HUES48 (cell line): ENCODE measurements around the gene C17orf107.
"Not testable (repeated sequence)": the region's sequence is repeated elsewhere in the genome, so short reads cannot be mapped to it uniquely, and the experiment has no call there.

Experiments used
- H3K27ac ChIP-seq: one replicate; pipeline ENCODE4 v1.7.0; 2013; ENCODE audit warnings: low read depth, low read length, inconsistent platforms
- H3K27me3 ChIP-seq: 2 replicates; pipeline ENCODE4 v1.6.1; 2013; ENCODE audit warnings: mild to moderate bottlenecking, low read length; ENCODE audit not compliant: control insufficient read depth, insufficient read depth
- H3K36me3 ChIP-seq: 2 replicates; pipeline ENCODE4 v1.6.1; 2013; ENCODE audit warnings: low read length; ENCODE audit not compliant: control insufficient read depth, insufficient read depth
- H3K4me1 ChIP-seq: 2 replicates; pipeline ENCODE4 v1.6.1; 2013; ENCODE audit warnings: mild to moderate bottlenecking, low read length; ENCODE audit not compliant: control insufficient read depth, insufficient read depth
- H3K4me3 ChIP-seq: 2 replicates; pipeline ENCODE4 v1.5.1; 2013; ENCODE audit warnings: mild to moderate bottlenecking, low read depth, low read length
- H3K9ac ChIP-seq: 2 replicates; pipeline ENCODE4 v1.6.1; 2013; ENCODE audit warnings: mild to moderate bottlenecking, low read depth, low read length, moderate library complexity
- H3K9me3 ChIP-seq: 2 replicates; pipeline ENCODE4 v1.6.1; 2013; ENCODE audit warnings: low read length; ENCODE audit not compliant: control insufficient read depth, insufficient read depth

Gene C17orf107

GRCh38 chr17:4926577-4927335 lies 27.4 kb downstream of the C17orf107 start:
- H3K27me3 ChIP-seq, H3K9ac ChIP-seq, H3K36me3 ChIP-seq, H3K27ac ChIP-seq, H3K4me3 ChIP-seq, H3K9me3 ChIP-seq, H3K4me1 ChIP-seq: not testable (repeated sequence)

GRCh38 chr17:4928881-4929280 lies 29.5 kb downstream of the C17orf107 start:
- H3K27ac ChIP-seq: no peak overlapping the region
- peaks cover 3% of the 10 kb centered on the region; the same call in 1 of the 2 replicates for H3K36me3 ChIP-seq
- no peaks in the 10 kb centered on the region for H3K27me3 ChIP-seq
- H3K4me1 ChIP-seq: no peaks in the 10 kb centered on the region
- H3K4me3 ChIP-seq: no peak overlapping the region
- H3K9me3 ChIP-seq: no peaks in the 10 kb centered on the region
- no peak overlapping the region for H3K9ac ChIP-seq

GRCh38 chr17:4931963-4932362 lies 32.6 kb downstream of the C17orf107 start, which contains the start of gene GP1BA:
Gene GP1BA, plus strand, starts transcription at chr17:4932277. Its CDS starts 328 bp downstream, at chr17:4932605.
- H3K4me3 ChIP-seq: no peak within 1 kb of the TSS
- H3K9me3 ChIP-seq: no peaks in the 10 kb centered on the region
- no peak within 1 kb of the TSS for H3K27ac ChIP-seq
- no peaks in the 10 kb centered on the region for H3K27me3 ChIP-seq
- H3K9ac ChIP-seq: no peak within 1 kb of the TSS
- H3K36me3 ChIP-seq: peaks cover 16% of the 10 kb centered on the region; the same call in 1 of the 2 replicates
- H3K4me1 ChIP-seq: no peaks in the 10 kb centered on the region

- Histone ChIP-seq H3K27me3 (no peaks in the 10 kb centered on the region), H3K36me3 (peaks cover 24% of the 10 kb centered on the region), H3K9ac (no peak overlapping the region), H3K4me1 (no peaks in the 10 kb centered on the region), H3K9me3 (no peaks in the 10 kb centered on the region), H3K4me3 (no peak overlapping the region), H3K27ac (no peak overlapping the region)
Observed at GRCh38 chr17:4932756-4933155, 33.4 kb downstream of the C17orf107 start.

- Histone ChIP-seq H3K9me3 (no peaks in the 10 kb centered on the region), H3K27ac (no peak overlapping the region), H3K9ac (no peak overlapping the region), H3K4me1 (0 out of 2 replicates have a peak, but pooled peaks cover 3% of the 10 kb centered on the region), H3K4me3 (no peak overlapping the region), H3K36me3 (peaks cover 33% of the 10 kb centered on the region), H3K27me3 (no peaks in the 10 kb centered on the region)
Observed at GRCh38 chr17:4933646-4934045, 34.3 kb downstream of the C17orf107 start.

- Histone ChIP-seq H3K36me3 (peaks cover 34% of the 10 kb centered on the region), H3K9me3 (no peaks in the 10 kb centered on the region), H3K27me3 (no peaks in the 10 kb centered on the region), H3K9ac (no peak overlapping the region), H3K4me1 (0 out of 2 replicates have a peak, but pooled peaks cover 6% of the 10 kb centered on the region), H3K4me3 (no peak overlapping the region), H3K27ac (peak overlapping the region; percentile 26)
Observed at GRCh38 chr17:4934173-4934979, 35.0 kb downstream of the C17orf107 start.

GRCh38 chr17:4935650-4936049 lies 36.3 kb downstream of the C17orf107 start:
- Histone ChIP-seq H3K9ac (no peak overlapping the region), H3K36me3 (peaks cover 34% of the 10 kb centered on the region), H3K27ac (no peak overlapping the region), H3K27me3 (no peaks in the 10 kb centered on the region), H3K4me3 (no peak overlapping the region), H3K4me1 (0 out of 2 replicates have a peak, but pooled peaks cover 6% of the 10 kb centered on the region), H3K9me3 (no peaks in the 10 kb centered on the region)

- H3K4me3 ChIP-seq: no peak overlapping the region
- H3K27me3 ChIP-seq: no peaks in the 10 kb centered on the region
- peaks cover 31% of the 10 kb centered on the region for H3K36me3 ChIP-seq
- no peak overlapping the region for H3K27ac ChIP-seq
- H3K9ac ChIP-seq: no peak overlapping the region
- H3K9me3 ChIP-seq: no peaks in the 10 kb centered on the region
- peaks cover 10% of the 10 kb centered on the region; the same call in 1 of the 2 replicates for H3K4me1 ChIP-seq
Observed at GRCh38 chr17:4936436-4936835, 37.1 kb downstream of the C17orf107 start.

- Histone ChIP-seq H3K9ac (no peak overlapping the region), H3K4me1 (peaks cover 11% of the 10 kb centered on the region; the same call in 1 of the 2 replicates), H3K4me3 (no peak overlapping the region), H3K9me3 (no peaks in the 10 kb centered on the region), H3K36me3 (peaks cover 39% of the 10 kb centered on the region), H3K27me3 (no peaks in the 10 kb centered on the region), H3K27ac (no peak overlapping the region)
Observed at GRCh38 chr17:4937553-4937952, 38.2 kb downstream of the C17orf107 start.

- Histone ChIP-seq H3K27me3 (no peaks in the 10 kb centered on the region), H3K27ac (no peak overlapping the region), H3K36me3 (peaks cover 44% of the 10 kb centered on the region), H3K9ac (no peak overlapping the region), H3K4me1 (peaks cover 11% of the 10 kb centered on the region; the same call in 1 of the 2 replicates), H3K9me3 (no peaks in the 10 kb centered on the region), H3K4me3 (no peak overlapping the region)
Observed at GRCh38 chr17:4938069-4938491, 38.7 kb downstream of the C17orf107 start.
